GM19023 (cell line): ENCODE results near the gene ADGRV1.
"Not testable (repeated sequence)": the region's sequence is repeated elsewhere in the genome, so short reads cannot be mapped to it uniquely, and the experiment has no call there.

Source experiments
- ATAC-seq: cut with Tn5 transposase; IDR thresholded peaks from one replicate; pipeline ENCODE4 v1.9.1; 2021; ENCODE audit warnings: mild to moderate bottlenecking, moderate library complexity; ENCODE audit not compliant: unreplicated experiment

ADGRV1 gene

DNA sequence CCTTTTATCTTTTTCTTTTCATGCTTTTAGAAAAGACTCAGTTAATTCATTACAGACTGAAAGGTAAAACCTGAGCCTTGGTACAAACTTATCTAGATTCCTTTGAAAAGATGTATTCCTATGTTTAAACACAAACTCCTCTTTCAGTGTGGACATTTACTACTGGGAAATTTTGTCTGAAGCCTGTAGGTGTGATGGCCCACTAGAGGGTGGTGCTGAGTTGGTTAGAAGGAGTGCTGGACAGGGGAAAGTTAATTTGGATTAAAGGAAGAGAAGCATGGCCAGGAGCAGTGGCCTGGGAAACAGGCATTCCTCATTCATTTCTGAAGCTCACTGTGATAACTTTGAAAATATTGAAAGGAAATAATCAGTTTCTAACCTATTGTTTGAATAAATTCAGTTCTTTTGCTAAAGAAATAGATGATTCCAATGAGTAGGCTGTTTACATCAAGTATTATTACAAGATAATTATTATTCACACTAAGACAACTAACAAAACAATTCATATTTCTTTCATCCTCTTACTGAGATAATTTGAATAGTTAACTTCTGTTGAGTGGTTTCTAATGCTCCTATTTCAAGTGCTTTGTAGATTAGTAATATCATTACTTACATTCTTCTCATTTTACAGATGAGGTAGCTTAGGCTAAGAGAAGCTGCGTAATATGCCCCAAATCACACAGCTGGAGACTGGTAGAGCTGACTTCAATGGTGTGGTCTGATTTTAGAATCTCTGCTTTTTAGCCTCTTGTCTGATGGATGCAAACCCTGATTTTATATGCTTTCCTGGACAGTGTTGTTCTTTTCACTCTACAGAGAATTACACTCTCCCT, 150.9 kb downstream of the ADGRV1 start:
- ATAC-seq: no peak

DNA sequence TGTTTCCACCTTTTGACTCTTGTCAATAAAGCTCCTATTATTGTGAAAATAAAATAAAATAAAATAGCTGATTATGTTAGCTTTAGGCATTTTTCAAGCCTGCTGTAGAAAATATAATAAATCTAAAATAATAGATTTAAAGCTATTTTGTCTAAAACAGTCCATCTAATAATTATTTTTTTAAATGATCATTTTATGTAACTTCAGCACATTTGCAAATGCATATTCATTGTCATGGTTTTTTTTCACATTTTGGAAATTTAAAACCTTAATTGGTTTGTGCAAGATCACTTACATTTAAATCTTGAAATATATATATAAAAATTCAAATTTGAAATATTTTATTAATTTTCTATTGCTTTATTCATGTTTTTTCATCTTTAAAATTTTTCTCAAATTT, 159.8 kb downstream of the ADGRV1 start:
- ATAC-seq: no peak

DNA sequence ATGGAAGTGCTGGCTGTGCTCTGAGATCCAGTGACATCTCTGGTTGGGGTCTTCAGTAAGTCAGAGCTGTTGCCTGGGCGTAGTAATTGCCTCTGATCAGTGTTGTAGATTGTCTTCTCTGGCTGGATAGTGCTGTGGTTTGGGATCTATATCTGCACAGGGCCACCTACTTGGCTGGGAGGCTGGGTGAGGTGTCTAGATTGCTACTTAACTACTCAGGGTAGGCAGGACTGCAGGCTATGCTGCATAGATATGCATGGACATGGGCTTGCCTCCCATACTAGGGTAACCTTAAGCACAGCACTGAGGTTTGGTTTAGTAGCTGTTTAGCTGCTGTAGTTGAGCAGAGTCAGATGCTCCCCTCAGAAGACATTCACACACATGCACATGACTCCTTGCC, 181.0 kb downstream of the ADGRV1 start:
- ATAC-seq: no peak

DNA sequence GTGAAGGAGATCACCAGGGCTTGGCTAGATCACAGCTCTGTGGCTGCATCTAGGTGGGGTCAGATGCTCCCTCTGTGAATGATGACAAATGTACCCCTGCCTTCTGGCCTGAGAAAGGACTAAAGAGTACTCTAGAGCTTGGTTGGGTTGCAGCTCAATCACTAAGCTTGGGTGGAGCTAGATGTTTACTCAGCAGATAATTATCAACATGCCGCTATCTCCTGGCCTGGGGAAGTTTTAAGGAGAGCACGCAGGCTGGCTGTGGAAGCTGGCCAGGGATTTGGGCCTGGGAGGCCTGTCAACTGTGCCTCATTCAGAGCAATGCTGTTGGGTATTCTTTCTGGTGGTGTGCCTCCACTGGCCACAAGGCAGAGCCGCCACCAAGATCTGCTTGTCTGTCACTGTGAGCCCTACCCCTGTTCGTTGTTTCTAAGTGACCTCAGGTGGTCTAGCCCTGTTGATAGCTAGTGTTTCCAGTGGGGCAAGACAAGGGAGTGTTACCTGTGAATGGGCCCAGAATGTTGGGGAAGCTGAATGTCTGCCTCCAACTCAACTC, 181.7 kb downstream of the ADGRV1 start:
- ATAC-seq: no peak

DNA sequence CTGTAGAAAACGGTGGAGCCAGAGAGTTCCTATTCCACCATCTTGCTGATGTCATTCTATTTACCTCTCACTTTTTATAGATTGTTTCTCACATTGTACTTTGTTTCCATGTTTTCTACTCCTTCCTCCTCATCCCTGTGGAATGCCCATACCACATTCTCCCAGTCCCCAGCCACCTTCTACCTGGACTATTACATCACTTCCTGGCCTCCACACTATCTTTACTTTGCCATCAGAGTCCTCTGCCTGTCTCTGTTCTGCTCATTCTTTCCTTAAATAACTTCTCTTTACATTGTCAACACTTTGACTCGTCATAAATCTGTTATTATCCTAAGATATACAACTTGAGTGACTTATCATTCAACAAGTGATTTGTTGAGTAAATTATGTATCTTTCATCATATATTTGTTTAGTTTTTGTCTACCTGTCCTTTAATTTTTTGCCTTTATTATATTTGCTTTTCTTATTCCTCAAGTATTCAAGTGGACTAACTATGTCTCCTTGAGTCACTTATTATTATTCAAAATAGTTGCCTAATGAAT, 182.5 kb downstream of the ADGRV1 start:
- ATAC-seq: no peak

DNA sequence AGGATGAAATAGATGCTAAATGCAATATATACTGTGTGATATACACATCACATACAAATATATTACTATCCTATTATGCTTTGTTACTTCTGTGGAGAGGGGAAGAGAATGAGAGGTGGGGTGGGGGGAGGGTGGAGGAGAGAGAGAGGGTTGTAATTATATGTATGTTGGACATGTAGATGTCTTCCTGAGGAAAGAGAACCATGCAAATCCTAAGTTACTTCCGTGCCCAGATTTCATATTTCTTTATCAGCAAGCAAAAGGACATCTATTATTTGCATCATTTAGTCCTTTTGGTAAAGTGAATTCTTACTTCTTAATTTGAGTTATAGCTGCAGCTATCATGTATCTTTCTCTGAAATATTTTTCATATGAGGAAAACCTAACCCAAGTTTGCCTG, 187.5 kb downstream of the ADGRV1 start:
- no peak for ATAC-seq

DNA sequence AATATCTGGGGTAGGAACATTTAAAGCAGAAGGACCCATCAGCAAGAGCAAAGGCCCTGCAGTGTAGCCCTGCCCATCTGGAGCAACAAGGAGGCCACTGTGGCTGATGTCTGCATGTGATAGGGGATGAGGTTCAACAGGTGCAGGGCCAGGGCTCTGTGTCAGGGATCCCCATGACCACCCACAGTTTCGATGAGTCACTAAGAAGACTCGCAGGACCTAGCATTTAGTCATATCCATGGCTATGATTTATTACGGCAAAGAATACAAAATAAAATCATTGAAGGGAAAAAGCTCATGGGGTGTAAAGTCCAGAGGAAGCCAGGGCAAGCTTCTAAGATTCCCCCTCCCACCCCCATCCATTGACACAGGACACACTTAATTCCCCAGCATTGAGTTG, 188.6 kb downstream of the ADGRV1 start:
- ATAC-seq: no peak

DNA sequence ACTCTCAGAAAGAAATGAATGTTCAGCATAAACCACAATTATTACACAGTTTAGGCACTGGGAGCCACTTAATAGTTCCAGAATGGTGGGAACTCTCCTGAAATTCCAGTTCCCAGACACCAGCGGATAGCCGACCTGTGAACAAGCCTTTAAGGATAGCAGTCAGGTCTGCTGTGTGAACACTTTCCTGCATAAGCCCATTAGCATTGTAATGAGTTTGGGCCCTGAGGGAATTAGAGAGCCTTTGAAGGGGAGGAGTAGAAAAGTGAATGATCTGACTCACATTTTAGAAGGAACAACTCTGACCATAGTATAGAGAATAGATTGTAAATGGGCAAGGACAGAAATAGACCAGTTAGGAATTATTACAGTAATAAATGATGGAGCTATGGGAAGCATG, 189.1 kb downstream of the ADGRV1 start:
- no peak for ATAC-seq

DNA sequence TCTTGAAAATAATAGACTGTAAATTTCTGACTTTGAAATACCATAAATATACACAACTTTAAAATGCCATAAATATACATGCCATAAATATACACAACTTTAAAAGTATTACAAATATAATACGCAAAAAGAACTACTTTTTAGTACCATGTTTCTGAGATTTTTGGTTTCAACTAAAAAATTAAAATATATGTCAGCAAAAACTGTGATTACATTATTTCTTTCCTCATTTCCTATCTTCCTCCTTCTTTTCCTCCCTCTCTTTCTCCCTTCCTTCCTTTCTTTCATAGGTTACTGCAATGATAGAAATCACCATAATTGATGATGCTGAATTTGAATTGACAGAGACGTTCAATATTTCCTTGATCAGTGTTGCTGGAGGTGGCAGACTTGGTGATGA, 200.5 kb downstream of the ADGRV1 start:
- ATAC-seq: no peak

DNA sequence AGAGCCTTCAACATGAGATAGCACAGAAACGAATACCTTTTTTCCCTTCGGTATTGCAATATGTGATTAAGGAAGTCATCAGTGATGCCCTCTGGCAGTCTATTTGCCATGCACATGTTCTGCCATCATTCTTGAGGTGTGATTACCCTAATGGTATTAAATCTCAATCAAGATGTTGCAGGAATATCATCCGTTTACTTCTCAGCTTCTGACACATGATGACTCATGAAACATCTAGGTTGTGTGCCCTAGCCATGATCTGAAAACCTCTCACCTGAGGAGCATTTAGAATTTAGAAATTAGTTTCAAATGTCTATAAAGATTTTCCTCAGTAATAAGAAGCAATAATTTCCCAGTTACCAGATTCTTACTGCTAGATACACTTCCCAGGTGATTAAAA, 209.1 kb downstream of the ADGRV1 start:
- no peak for ATAC-seq

DNA sequence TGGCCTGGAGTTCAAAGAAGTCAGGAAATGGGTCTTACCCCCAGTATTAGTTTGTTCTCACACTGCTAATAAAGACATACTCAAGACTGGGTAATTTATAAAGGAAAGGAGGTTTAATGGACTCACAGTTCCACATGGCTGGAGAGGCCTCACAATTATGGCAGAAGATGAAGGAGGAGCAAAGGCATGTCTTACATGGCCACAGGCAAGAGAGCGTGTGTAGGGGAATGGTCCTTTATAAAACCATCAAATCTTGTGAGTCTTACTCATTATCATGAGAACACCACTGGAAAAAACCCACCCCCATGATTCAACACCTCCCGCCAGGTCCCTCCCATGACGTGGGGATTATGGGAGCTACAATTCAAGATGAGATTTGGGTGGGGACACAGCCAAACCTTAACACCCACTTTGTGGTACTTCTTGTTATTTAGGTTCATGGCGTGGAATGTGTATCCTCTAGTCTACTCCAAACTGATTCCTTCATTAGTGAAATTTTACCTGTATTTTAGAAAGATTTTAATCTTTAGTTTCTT, 211.5 kb downstream of the ADGRV1 start:
- ATAC-seq: not testable (repeated sequence)

DNA sequence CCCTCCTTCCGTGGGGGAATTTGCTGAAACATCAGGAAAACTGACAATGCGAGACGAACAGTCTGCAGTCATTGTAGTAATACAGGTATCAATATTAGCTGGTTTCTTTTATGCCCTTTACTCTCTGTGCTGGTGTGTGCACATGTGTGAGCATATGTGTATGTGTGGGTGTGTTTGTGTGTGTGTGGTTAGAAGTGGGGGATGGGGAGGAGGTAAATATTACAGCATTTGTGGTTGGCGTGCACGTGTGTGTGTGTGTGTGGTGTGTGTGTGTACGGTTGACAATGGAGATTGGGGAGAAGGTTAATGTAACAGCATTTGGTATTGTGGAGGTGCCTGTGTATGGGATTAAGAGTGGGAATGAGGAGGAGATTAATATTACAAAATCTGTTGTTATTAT, 219.4 kb downstream of the ADGRV1 start:
- no peak for ATAC-seq

DNA sequence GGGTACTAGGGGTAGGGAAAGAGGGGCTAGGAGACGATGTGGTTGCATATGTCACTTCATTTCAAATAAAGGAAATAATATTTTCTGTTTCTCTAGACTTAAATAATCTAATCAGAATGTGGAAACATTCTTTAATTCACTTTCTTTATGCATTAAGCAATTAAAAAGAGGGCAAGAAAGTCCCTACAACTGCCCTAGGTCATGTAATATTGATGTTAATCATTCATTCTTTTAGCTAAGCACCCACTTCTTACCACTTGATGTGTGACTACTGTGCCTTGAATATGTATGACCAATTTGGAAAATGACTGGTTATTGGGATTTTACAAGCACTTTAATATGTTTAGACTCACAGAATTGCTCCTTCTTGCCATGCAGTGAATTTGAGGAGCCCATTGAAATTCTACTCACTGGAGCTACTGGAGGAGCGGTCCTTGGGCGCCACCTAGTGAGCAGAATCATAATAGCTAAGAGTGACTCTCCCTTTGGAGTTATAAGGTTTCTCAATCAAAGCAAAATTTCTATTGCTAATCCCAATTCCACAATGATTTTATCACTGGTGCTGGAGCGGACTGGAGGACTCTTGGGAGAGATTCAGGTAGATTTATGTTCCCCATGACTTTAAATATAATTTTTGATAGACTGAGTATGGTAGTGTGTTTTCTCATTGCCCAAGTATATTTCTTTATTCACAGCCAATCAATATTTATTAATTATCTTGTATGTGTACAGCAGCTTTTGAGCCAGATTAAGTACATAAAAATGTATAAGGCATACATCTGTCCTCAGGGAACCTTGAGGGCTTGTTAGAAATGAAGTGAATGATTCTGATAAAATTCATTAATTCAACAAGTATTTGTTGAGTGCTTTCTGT, 225.1 kb downstream of the ADGRV1 start:
- peak; percentile 81 for ATAC-seq

DNA sequence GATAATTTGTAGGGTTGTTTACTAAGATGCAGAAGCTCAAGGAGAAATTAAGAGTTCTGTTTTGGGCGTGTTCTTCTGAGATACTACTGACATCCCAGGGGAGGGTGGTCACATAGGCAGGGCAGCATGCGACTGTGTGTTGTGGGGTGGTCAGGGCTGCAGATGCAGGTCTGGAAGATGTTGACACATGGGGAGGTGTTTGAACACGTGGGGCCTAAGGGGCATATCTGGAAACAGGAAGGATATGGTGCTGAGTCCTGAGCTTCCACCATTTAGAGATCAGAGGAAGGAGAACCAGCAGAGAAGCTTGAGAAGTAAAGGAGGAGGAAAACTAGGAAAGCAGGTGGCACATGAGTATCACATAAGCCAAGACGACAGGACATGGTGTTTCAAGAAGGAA, 228.2 kb downstream of the ADGRV1 start:
- ATAC-seq: no peak

DNA sequence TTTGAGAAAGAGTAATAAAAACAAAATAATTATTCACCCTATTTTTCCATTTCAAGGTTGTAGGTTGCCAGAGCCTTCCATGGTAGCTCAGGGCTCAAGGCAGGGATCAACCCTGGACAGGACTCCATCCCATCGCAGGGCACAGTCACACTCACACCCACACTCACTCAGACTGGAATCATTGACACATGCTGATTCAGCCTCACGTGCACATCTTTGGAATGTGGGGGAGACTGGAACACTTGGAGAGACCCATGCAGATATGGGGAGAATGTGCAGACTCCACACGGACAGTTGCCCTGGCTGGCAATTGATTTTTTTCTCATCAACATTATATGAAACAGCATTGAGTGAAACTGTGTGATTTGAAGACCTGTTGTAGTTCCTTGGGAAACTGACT, 234.1 kb downstream of the ADGRV1 start:
- ATAC-seq: no peak

DNA sequence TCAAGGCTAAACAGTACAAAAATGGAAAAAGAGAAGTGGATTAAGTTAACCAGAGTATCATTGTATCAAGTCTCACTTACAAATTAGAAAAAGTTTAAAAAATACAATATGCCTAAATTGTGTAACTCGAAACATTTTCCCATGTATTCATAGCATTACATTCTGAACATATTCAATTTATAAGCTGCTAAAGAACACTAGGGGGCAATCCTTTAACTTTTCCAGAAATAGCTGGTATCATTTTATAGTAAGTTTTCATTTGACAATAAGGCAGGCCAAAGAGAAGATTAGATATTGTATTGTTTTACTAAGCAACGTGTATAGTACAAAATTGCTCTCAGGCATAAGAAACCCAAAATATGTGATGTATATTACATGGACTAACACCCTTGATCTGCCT, 234.6 kb downstream of the ADGRV1 start:
- no peak for ATAC-seq

DNA sequence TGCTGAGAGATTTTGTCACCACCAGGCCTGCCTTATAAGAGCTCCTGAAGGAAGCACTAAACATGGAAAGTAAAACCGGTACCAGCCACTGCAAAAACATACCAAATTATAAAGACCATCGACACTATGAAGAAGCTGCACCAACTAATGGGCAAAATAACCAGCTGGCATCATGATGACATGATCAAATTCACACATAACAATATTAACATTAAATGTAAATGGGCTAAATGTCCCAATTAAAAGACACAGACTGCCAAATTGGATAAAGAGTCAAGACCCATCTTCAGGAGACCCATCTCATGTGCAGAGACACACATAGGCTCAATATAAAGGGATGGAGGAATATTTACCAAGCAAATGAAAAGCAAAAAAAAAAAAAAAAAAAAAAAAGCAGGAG, 238.3 kb downstream of the ADGRV1 start:
- ATAC-seq: not testable (repeated sequence)

DNA sequence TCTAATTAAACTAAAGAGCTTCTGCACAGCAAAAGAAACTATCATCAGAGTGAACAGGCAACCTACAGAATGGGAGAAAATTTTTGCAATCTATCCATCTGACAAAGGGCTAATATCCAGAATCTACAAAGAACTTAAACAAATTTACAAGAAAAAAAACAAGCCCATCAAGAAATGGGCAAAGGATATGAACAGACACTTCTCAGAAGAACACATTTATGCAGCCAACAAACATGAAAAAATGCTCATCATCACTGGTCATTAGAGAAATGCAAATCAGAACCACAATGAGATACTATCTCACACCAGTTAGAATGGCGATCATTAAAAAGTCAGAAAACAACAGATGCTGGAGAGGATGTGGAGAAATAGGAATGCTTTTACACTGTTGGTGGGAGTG, 241.5 kb downstream of the ADGRV1 start:
- ATAC-seq: not testable (repeated sequence)

DNA sequence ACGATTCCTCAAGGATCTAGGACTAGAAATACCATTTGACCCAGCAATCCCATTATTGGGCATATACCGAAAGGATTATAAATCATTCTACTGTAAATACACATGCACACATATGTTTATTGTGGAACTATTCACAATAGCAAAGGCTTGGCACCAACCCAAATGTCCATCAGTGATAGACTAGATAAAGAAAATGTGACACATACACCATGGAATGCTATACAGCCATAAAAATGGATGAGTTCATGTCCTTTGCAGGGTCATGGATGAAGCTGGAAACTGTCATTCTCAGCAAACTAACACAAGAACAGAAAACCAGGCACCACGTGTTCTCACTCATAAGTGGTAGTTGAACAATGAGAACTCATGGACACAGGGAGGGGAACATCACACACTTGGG, 241.9 kb downstream of the ADGRV1 start:
- ATAC-seq: not testable (repeated sequence)

DNA sequence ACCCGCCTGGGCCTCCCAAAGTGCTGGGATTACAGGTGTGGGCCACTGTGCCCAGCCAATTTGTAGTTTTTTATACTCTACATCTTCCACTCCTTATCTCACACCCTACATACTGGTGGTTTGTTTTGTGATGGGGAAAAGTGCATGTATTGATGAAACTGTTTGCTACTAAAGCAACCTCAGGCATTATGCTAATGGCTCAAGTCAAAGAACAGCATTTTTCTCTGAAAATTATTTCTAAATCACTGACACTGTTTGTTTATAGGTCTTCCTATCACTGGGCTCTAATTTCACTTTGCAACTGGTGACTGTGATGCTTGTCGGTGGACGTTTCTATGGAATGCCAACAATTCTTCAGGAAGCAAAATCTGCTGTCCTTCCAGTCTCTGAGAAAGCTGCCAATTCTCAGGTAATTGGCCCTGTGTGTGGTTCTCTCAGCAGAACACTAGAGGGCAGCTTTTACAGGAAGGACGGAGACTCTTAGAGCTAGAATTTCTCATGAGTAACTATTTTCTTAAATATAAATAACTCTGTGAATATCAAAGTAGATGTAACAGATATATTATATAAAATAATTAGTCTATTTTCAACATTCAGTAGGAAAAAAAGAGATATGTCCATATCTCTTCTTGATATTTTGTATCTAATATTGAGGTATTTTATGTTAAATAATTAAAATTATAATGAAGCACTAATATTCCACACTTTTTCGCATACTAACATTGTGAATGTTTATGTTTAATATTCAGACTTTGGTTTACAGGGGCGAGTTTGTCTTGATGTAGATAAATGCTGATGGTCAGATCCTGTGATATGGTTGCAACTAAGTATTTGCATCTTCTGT, 244.1 kb downstream of the ADGRV1 start:
- no peak for ATAC-seq
